ENCODE data around the gene PRSS2.
"Not testable (repeated sequence)": the region's sequence is repeated elsewhere in the genome, so short reads cannot be mapped to it uniquely, and the experiment has no call there.

Gene PRSS2

DNA sequence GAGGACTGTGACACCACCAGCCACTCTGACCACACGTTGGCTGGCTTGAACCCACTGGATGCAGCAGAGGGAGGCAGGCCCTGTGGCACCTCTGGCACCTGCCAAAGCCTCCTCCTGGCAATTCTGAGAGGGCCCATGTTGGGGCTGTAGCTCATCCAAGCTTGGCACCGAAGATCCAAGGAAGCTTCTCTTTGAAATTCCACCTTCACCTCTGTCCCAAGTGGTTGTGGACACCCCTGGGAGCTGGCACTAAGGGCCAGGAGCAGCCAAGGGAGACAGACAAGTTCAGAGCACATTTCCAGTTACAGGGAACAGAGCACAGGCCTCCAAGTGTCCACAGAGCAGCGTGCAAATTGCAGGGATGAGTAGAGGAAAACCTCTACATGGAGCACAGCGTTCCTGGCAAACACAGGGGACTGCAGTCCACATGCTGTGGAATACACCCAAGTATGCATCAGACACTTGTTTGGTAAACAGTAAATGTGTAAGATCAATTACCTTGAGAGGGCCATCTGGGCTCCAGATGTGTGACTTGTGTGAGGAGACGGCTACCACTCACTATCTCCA is 16.8 kb upstream of the PRSS2 start:
- H2AFZ ChIP-seq (ENCODE audit: low read depth, low read length); H2BK12ac ChIP-seq (ENCODE audit: low read length in 2 of 2); H2BK15ac ChIP-seq (ENCODE audit: low read depth, poor library complexity, severe bottlenecking); DNase-seq; H3K4ac ChIP-seq (ENCODE audit: low read depth in 1 of 2, low read length in 2 of 2); H3K4me2 ChIP-seq (ENCODE audit: low read length, poor library complexity, severe bottlenecking); H3K14ac ChIP-seq (ENCODE audit: low read length in 2 of 2); H2AK5ac ChIP-seq (ENCODE audit: low read length, severe bottlenecking); H3K36me3 ChIP-seq (ENCODE audit: control insufficient read depth in 1 of 2, insufficient read depth in 2 of 2, low read depth in 1 of 2, low read length in 2 of 2); H3K9me3 ChIP-seq (ENCODE audit: control insufficient read depth, low read length); H3K9ac ChIP-seq (ENCODE audit: low read length); H2BK120ac ChIP-seq (ENCODE audit: low read depth, low read length); H3K79me1 ChIP-seq (replicated peaks; ENCODE audit: low read length, poor library complexity, severe bottlenecking); H2BK5ac ChIP-seq (ENCODE audit: low read depth, low read length, poor library complexity, severe bottlenecking); H3K23ac ChIP-seq (ENCODE audit: low read length in 2 of 2); H3K4me3 ChIP-seq (ENCODE audit: insufficient read depth in 1 of 2, low read depth in 1 of 2, low read length in 2 of 2); H3K4me1 ChIP-seq (ENCODE audit: control insufficient read depth, insufficient read depth, low read depth, low read length); H3K27ac ChIP-seq (ENCODE audit: low read length, poor library complexity, severe bottlenecking); H4K91ac ChIP-seq (ENCODE audit: low read length); H4K8ac ChIP-seq (ENCODE audit: low read length); H3K18ac ChIP-seq (ENCODE audit: low read depth in 1 of 2, low read length in 2 of 2): not testable (repeated sequence)
- H3K27me3 ChIP-seq (ENCODE audit: control insufficient read depth in 1 of 2, insufficient read depth in 1 of 2, low read length in 2 of 2), result peaks cover 5 to 21% of the 10 kb centered on the region in 2 experiments
- 35% methylated on average over 5 of the region's 5 CpGs for WGBS

- no peaks in the 10 kb centered on the region for H3K79me1 ChIP-seq (replicated peaks; ENCODE audit: low read length, poor library complexity, severe bottlenecking)
- H3K18ac ChIP-seq (ENCODE audit: low read depth in 1 of 2, low read length in 2 of 2), result no peak overlapping the region
- no peak overlapping the region for H2AFZ ChIP-seq (ENCODE audit: low read depth, low read length)
- H3K4me3 ChIP-seq (ENCODE audit: insufficient read depth in 1 of 2, low read depth in 1 of 2, low read length in 2 of 2), result no peak overlapping the region
- no peak overlapping the region for H3K27ac ChIP-seq (ENCODE audit: low read length, poor library complexity, severe bottlenecking)
- no peak overlapping the region for H3K23ac ChIP-seq (ENCODE audit: low read length in 2 of 2)
- H3K4ac ChIP-seq (ENCODE audit: low read depth in 1 of 2, low read length in 2 of 2), result no peak overlapping the region
- H3K9ac ChIP-seq (ENCODE audit: low read length), result no peak overlapping the region
- no peak overlapping the region for H2BK15ac ChIP-seq (ENCODE audit: low read depth, poor library complexity, severe bottlenecking)
- WGBS, result 68% methylated on average over 9 of the region's 10 CpGs
- no peak overlapping the region for H3K14ac ChIP-seq (ENCODE audit: low read length in 2 of 2)
- no peaks in the 10 kb centered on the region for H3K9me3 ChIP-seq (ENCODE audit: control insufficient read depth, low read length)
- H2BK120ac ChIP-seq (ENCODE audit: low read depth, low read length), result no peak overlapping the region
- no peak overlapping the region for H2BK5ac ChIP-seq (ENCODE audit: low read depth, low read length, poor library complexity, severe bottlenecking)
- H4K91ac ChIP-seq (ENCODE audit: low read length), result no peak overlapping the region
- DNase-seq, result no peak
- H3K4me1 ChIP-seq (ENCODE audit: control insufficient read depth, insufficient read depth, low read depth, low read length), result no peaks in the 10 kb centered on the region
- no peak overlapping the region for H4K8ac ChIP-seq (ENCODE audit: low read length)
- no peak overlapping the region for H3K4me2 ChIP-seq (ENCODE audit: low read length, poor library complexity, severe bottlenecking)
- no peak overlapping the region for H2BK12ac ChIP-seq (ENCODE audit: low read length in 2 of 2)
- no peak overlapping the region for H2AK5ac ChIP-seq (ENCODE audit: low read length, severe bottlenecking)
- no peaks in the 10 kb centered on the region for H3K36me3 ChIP-seq (ENCODE audit: control insufficient read depth in 1 of 2, insufficient read depth in 2 of 2, low read depth in 1 of 2, low read length in 2 of 2)
- H3K27me3 ChIP-seq (ENCODE audit: control insufficient read depth in 1 of 2, insufficient read depth in 1 of 2, low read length in 2 of 2), result peaks cover 0 to 18% of the 10 kb centered on the region in 2 experiments
These were observed 15.8 kb upstream of the PRSS2 start for GRCh38 chr7:142754681-142755575.

DNA sequence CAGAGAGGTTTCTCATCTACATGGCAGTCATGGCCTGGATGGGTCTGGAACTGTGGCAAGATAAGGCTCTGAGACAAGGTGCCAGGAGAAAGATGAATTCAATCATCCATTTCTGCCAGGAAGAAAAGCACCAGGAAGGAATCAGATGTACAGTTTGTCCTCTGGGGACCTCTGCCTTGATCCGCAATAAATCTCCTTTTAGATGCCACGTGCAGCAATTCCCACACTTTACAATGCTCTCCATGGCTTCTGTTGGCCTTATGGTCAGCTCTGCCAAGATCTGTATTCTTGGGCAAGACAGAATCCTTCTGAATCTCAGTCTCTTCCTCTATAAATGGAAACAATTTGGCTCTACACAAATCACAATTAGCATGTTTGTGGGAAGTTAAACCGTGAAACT is 12.5 kb upstream of the PRSS2 start:
- H3K36me3 ChIP-seq (ENCODE audit: control insufficient read depth in 1 of 2, insufficient read depth in 2 of 2, low read depth in 1 of 2, low read length in 2 of 2); H3K4me3 ChIP-seq (ENCODE audit: insufficient read depth in 1 of 2, low read depth in 1 of 2, low read length in 2 of 2); H2AFZ ChIP-seq (ENCODE audit: low read depth, low read length); H4K8ac ChIP-seq (ENCODE audit: low read length); H3K4ac ChIP-seq (ENCODE audit: low read depth in 1 of 2, low read length in 2 of 2); H3K4me2 ChIP-seq (ENCODE audit: low read length, poor library complexity, severe bottlenecking); H2BK5ac ChIP-seq (ENCODE audit: low read depth, low read length, poor library complexity, severe bottlenecking); H3K79me1 ChIP-seq (replicated peaks; ENCODE audit: low read length, poor library complexity, severe bottlenecking); H3K9ac ChIP-seq (ENCODE audit: low read length); H3K4me1 ChIP-seq (ENCODE audit: control insufficient read depth, insufficient read depth, low read depth, low read length); H4K91ac ChIP-seq (ENCODE audit: low read length); DNase-seq; H3K9me3 ChIP-seq (ENCODE audit: control insufficient read depth, low read length); H3K27ac ChIP-seq (ENCODE audit: low read length, poor library complexity, severe bottlenecking); H3K23ac ChIP-seq (ENCODE audit: low read length in 2 of 2); H2BK15ac ChIP-seq (ENCODE audit: low read depth, poor library complexity, severe bottlenecking); H3K18ac ChIP-seq (ENCODE audit: low read depth in 1 of 2, low read length in 2 of 2); H2BK120ac ChIP-seq (ENCODE audit: low read depth, low read length); H2AK5ac ChIP-seq (ENCODE audit: low read length, severe bottlenecking); H3K14ac ChIP-seq (ENCODE audit: low read length in 2 of 2); H2BK12ac ChIP-seq (ENCODE audit: low read length in 2 of 2): not testable (repeated sequence)
- H3K27me3 ChIP-seq (ENCODE audit: control insufficient read depth in 1 of 2, insufficient read depth in 1 of 2, low read length in 2 of 2), result peaks cover 3 to 28% of the 10 kb centered on the region in 2 experiments
- WGBS, result 55% methylated on average over 2 of the region's 3 CpGs

DNA sequence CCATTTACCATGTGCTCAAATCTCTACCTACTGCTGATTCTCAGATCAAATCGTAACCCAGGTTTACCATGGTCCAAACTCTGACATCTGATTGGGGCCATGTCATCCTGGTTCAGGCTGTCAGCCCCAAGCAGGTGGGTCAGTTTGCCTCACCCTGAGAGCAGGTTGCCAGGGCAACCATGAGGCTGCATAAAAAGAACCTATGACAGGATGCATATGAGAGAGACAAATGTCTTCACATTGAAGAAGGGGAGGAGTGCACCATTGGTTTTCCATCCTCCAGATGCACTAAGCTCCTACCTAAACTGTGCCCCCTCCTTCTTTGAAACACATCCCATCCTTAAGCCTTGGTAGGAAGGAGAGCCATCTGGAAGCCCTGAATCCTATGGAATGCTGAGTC is 11.3 kb upstream of the PRSS2 start:
- peaks cover 3 to 28% of the 10 kb centered on the region in 2 experiments for H3K27me3 ChIP-seq (ENCODE audit: control insufficient read depth in 1 of 2, insufficient read depth in 1 of 2, low read length in 2 of 2)
- no peak overlapping the region for H2AFZ ChIP-seq (ENCODE audit: low read depth, low read length)
- no peak overlapping the region for H3K4me3 ChIP-seq (ENCODE audit: insufficient read depth in 1 of 2, low read depth in 1 of 2, low read length in 2 of 2)
- no peak overlapping the region for H3K4me2 ChIP-seq (ENCODE audit: low read length, poor library complexity, severe bottlenecking)
- no peak overlapping the region for H4K8ac ChIP-seq (ENCODE audit: low read length)
- no peak overlapping the region for H2BK120ac ChIP-seq (ENCODE audit: low read depth, low read length)
- no peak overlapping the region for H2AK5ac ChIP-seq (ENCODE audit: low read length, severe bottlenecking)
- H4K91ac ChIP-seq (ENCODE audit: low read length), result no peak overlapping the region
- DNase-seq, result no peak
- no peak overlapping the region for H3K14ac ChIP-seq (ENCODE audit: low read length in 2 of 2)
- H2BK15ac ChIP-seq (ENCODE audit: low read depth, poor library complexity, severe bottlenecking), result no peak overlapping the region
- no peaks in the 10 kb centered on the region for H3K4me1 ChIP-seq (ENCODE audit: control insufficient read depth, insufficient read depth, low read depth, low read length)
- no peak overlapping the region for H3K27ac ChIP-seq (ENCODE audit: low read length, poor library complexity, severe bottlenecking)
- H3K36me3 ChIP-seq (ENCODE audit: control insufficient read depth in 1 of 2, insufficient read depth in 2 of 2, low read depth in 1 of 2, low read length in 2 of 2), result no peaks in the 10 kb centered on the region
- WGBS, result 94% methylated on average over 1 of the region's 1 CpG
- no peak overlapping the region for H2BK12ac ChIP-seq (ENCODE audit: low read length in 2 of 2)
- no peak overlapping the region for H3K4ac ChIP-seq (ENCODE audit: low read depth in 1 of 2, low read length in 2 of 2)
- H3K9ac ChIP-seq (ENCODE audit: low read length), result no peak overlapping the region
- H3K18ac ChIP-seq (ENCODE audit: low read depth in 1 of 2, low read length in 2 of 2), result no peak overlapping the region
- no peak overlapping the region for H3K23ac ChIP-seq (ENCODE audit: low read length in 2 of 2)
- no peaks in the 10 kb centered on the region for H3K79me1 ChIP-seq (replicated peaks; ENCODE audit: low read length, poor library complexity, severe bottlenecking)
- H2BK5ac ChIP-seq (ENCODE audit: low read depth, low read length, poor library complexity, severe bottlenecking), result no peak overlapping the region
- no peaks in the 10 kb centered on the region for H3K9me3 ChIP-seq (ENCODE audit: control insufficient read depth, low read length)
